ENCODE measurements around the gene LGALS3.
A peak's percentile ranks its signal among the peaks of the same experiment; 100 is the strongest.

LGALS3 gene

GRCh38 chr14:55136241-55136640 is 7.2 kb downstream of the LGALS3 start:
- DNase-seq: no peak

- no peak for DNase-seq
Observed at GRCh38 chr14:55136885-55137786, 8.1 kb downstream of the LGALS3 start.

GRCh38 chr14:55138091-55138490 is 9.0 kb downstream of the LGALS3 start:
- DNase-seq: no peak

- DNase-seq: no peak
Observed at GRCh38 chr14:55139141-55139540, 10.1 kb downstream of the LGALS3 start.

GRCh38 chr14:55139696-55140509 is 10.9 kb downstream of the LGALS3 start:
- no peak for DNase-seq

GRCh38 chr14:55141825-55142224 is 12.8 kb downstream of the LGALS3 start:
- peak in 1 of 2 experiments; percentile 44 for DNase-seq

GRCh38 chr14:55142466-55142865 is 13.4 kb downstream of the LGALS3 start:
- no peak for DNase-seq

GRCh38 chr14:55146425-55146824 is 17.4 kb downstream of the LGALS3 start:
- no peak for DNase-seq

GRCh38 chr14:55151601-55152000 is 22.5 kb downstream of the LGALS3 start:
- DNase-seq: no peak

GRCh38 chr14:55152052-55152753 is 23.2 kb downstream of the LGALS3 start:
- DNase-seq: no peak

- no peak for DNase-seq
Observed at GRCh38 chr14:55153951-55154350, 24.9 kb downstream of the LGALS3 start.

GRCh38 chr14:55157080-55157479 is 28.0 kb downstream of the LGALS3 start:
- no peak for DNase-seq

GRCh38 chr14:55158412-55158811 is 29.4 kb downstream of the LGALS3 start:
- no peak for DNase-seq

GRCh38 chr14:55160989-55161388 is 31.9 kb downstream of the LGALS3 start:
- DNase-seq: peak in 1 of 2 experiments; percentile 46

GRCh38 chr14:55170526-55170925 is 41.5 kb downstream of the LGALS3 start:
- no peak for DNase-seq

GRCh38 chr14:55180006-55180405 is 51.0 kb downstream of the LGALS3 start:
- DNase-seq: no peak

GRCh38 chr14:55180434-55180833 is 51.4 kb downstream of the LGALS3 start:
- no peak for DNase-seq

- no peak for DNase-seq
Observed at GRCh38 chr14:55188686-55189295, 59.7 kb downstream of the LGALS3 start.

- DNase-seq: no peak
Observed at GRCh38 chr14:55190906-55191202, 61.8 kb downstream of the LGALS3 start.

- peak; percentile 98 for DNase-seq
Observed at GRCh38 chr14:55191203-55192053, 62.4 kb downstream of the LGALS3 start, which contains the start of gene DLGAP5. Gene DLGAP5, minus strand, starts transcription at chr14:55191585. Its CDS starts 2,406 bp downstream, at chr14:55189179.

- DNase-seq: no peak
Observed at GRCh38 chr14:55192054-55192621, 63.1 kb downstream of the LGALS3 start.

Data from NCI-H526 (cell line).